Psoas muscle (tissue), 8 donors: ENCODE data around the gene TCF7L2. TPM values are rescaled to one million over a fixed set of nuclear protein-coding genes. Genes with fewer than 3 reads are reported as not detected.
A peak's percentile ranks its signal among the peaks of the same experiment; 100 is the strongest.

ENCODE experiments used
- ATAC-seq, 4 donors: fragments of 200-7000 bp; cut with Tn5 transposase; one replicate each; pipeline ENCODE4 v1.9.1; 2020; ENCODE audit warnings: moderate library complexity in 3 of 4, mild to moderate bottlenecking in 2 of 4
- DNase-seq, 2 donors: peaks; one replicate each; pipeline ENCODE4 v3.0.0-alpha.2; 2020
- H3K27ac ChIP-seq: fragments of 200-600 bp; one replicate; pipeline ENCODE4 v1.8.0; 2022
- H3K27me3 ChIP-seq, 3 donors: fragments of 200-600 bp in 1 of 3; one replicate each; pipeline versions ENCODE4 v1.6.1 to v1.8.0; 2013 to 2022; ENCODE audit warnings: low read length in 2 of 3, mild to moderate bottlenecking in 2 of 3, moderate library complexity in 1 of 3; ENCODE audit not compliant: insufficient read depth in 3 of 3
- H3K36me3 ChIP-seq, 2 donors: fragments of 200-600 bp in 1 of 2; one replicate each; pipeline versions ENCODE4 v1.6.1 to v1.8.0; 2013 to 2022; ENCODE audit warnings: low read depth in 1 of 2, mild to moderate bottlenecking in 1 of 2, moderate library complexity in 1 of 2; ENCODE audit not compliant: insufficient read depth in 1 of 2
- H3K4me1 ChIP-seq: fragments of 200-600 bp; one replicate; pipeline ENCODE4 v1.8.0; 2022
- H3K4me3 ChIP-seq: fragments of 200-600 bp; one replicate; pipeline ENCODE4 v1.8.0; 2022; ENCODE audit warnings: mild to moderate bottlenecking
- H3K9me3 ChIP-seq: fragments of 200-600 bp; one replicate; pipeline ENCODE4 v1.8.0; 2022
- WGBS, 3 donors: extraction: QIAGEN DNeasy Blood & Tissue Kit; methylation state at CpG; one replicate each; pipeline versions ENCODE4 v1.1.6 to v1.1.7; 2013; 5-methylcytosine and 5-hydroxymethylcytosine counted together
- intact Hi-C, 2 donors: fragments of 100-400 bp; cut with DNase I; formaldehyde crosslinking; loops; one replicate each; pipeline versions ENCODE4 v1.11.0 to v1.14.2; 2022
- polyA plus RNA-seq, 3 donors: library from polyadenylated mRNA; stranded (reverse); fragments of 200-250 nt; gene quantifications; one replicate each; pipeline ENCODE4 v1.2.3, GENCODE V29; 2013
- total RNA-seq, 4 donors: library from RNA; stranded (reverse); fragmentation: NEBNext Ultra II Directional in 2 of 4; extraction: Animal tissue kit (Norgen Biotek cat#: 25700) in 2 of 4; gene quantifications; one replicate each; pipeline versions ENCODE4 v1.2.1 to v1.2.4, GENCODE V29; 2021 to 2023
- TF ChIP-seq, protein P1 (sequence below): fragments of 200-600 bp; IDR thresholded peaks from one replicate; pipeline ENCODE4 v1.8.0; 2022; ENCODE audit warnings: antibody characterized with exemption
- donor health status: healthy with polysubstance abuse.
- donor health status: DM: no; HTN: no; CAD: no; lungs with moderate emphysema.
- donor health status: Bipolar disorder and iron deficiency.
- donor health status: healthy.
- donor health status: DM: yes; HTN: yes; CAD: no.
- donor health status: DM: no; HTN: no; CAD: no.
- donor health status: DM: no; HTN: no; CAD: no.
- donor health status: DM: yes; HTN: yes; CAD: no.

Gene TCF7L2
- total and polyA plus RNA-seq, 7 donors, result 1.8 to 8.5 (median 4.3) TPM

DNA sequence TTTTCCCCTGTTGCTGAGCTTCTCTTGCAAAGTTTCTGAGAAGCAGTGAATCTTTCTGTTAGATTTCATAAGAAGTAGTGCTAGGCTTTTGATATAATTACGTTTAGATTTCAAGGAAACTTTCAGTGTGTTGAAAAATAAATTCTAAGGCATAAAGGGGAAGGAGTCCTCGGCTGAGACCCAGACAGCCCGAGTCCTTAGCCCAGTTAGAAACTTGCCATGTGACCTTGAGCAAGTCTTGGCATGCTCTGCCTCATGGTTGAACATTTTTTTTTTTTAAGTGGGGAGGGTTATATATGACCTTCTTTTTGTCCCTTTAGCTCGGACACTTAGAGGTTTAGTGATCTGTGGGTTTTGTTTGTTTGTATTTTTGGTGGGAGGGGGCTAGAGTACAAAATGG lies 117.5 kb downstream of the TCF7L2 start:
- peaks cover 11% of the 10 kb centered on the region for H3K4me1 ChIP-seq
- no peaks in the 10 kb centered on the region for H3K27me3 ChIP-seq
- no peak overlapping the region for H3K27ac ChIP-seq
- TF ChIP-seq, protein P1, sequence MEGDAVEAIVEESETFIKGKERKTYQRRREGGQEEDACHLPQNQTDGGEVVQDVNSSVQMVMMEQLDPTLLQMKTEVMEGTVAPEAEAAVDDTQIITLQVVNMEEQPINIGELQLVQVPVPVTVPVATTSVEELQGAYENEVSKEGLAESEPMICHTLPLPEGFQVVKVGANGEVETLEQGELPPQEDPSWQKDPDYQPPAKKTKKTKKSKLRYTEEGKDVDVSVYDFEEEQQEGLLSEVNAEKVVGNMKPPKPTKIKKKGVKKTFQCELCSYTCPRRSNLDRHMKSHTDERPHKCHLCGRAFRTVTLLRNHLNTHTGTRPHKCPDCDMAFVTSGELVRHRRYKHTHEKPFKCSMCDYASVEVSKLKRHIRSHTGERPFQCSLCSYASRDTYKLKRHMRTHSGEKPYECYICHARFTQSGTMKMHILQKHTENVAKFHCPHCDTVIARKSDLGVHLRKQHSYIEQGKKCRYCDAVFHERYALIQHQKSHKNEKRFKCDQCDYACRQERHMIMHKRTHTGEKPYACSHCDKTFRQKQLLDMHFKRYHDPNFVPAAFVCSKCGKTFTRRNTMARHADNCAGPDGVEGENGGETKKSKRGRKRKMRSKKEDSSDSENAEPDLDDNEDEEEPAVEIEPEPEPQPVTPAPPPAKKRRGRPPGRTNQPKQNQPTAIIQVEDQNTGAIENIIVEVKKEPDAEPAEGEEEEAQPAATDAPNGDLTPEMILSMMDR, result no peak
- H3K9me3 ChIP-seq, result no peaks in the 10 kb centered on the region
- H3K36me3 ChIP-seq, result no peaks in the 10 kb centered on the region
- intact Hi-C loops, result no loop called here
- WGBS, 3 donors, result 60 to 65% (median 62%) methylated on average over 4 of the region's 4 CpGs
- ATAC-seq (no peak), DNase-seq (no peak)
- H3K4me3 ChIP-seq, result no peak overlapping the region

DNA sequence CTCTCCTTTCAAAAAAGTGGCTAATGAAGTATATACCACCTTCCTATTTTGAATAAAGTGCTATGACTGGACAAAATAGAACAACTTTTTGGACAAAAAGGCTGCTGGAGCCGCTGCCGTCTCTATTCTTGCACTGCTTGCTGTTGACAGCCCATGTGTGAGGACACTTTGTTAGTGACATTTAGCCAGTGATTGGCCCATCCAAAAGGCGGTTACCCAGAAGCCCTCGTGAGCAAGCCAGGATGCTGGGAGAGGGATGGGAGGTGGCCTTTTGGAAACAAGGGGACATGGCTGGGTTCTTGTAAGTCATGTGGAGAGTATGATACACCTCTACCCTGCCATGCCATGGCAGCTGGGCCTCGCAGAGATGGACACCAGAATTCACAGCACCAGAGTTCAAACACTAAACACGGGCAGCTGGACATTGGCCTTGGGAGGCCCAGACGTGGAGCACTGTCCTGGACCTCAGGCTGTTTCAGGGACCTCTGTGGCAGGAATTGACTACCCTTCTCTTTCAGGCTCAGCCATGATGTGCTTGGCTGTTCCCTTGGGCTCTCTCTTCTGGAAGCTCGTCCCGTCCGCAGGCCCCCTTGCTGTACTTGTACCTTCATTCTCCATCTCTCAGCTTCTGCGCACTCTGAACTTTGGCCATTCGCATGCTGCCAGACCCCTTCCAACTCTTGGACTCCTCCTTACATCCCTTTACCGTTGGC lies 118.3 kb downstream of the TCF7L2 start:
- H3K4me3 ChIP-seq, result no peak overlapping the region
- intact Hi-C loops, result no loop called here
- TF ChIP-seq, protein P1, result no peak
- 93 to 95% (median 94%) methylated on average over 13 of the region's 13 CpGs for WGBS, 3 donors
- no peaks in the 10 kb centered on the region for H3K9me3 ChIP-seq
- H3K27ac ChIP-seq, result no peak overlapping the region
- H3K27me3 ChIP-seq, result no peaks in the 10 kb centered on the region
- H3K36me3 ChIP-seq, result no peaks in the 10 kb centered on the region
- no peak for ATAC-seq
- DNase-seq, result no peak
- peaks cover 11% of the 10 kb centered on the region for H3K4me1 ChIP-seq

DNA sequence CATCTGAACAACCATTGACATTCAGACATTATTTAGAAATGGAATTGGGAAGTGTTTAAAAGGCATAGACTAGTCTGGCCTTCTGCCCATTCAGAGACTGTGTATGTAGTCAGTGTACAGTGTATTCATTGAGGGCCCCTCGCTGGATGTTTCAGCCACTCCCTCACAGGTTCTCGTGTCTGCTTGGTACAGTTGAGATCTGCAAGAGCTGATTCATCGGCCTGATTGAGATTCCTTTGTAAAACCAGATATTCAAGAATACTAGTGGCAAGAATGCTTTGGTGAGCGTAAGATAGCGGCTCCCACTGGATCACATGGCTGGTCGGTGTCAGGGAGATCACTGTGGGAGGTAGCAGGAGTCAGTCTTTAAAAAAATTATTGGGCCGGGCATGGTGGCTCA lies 119.5 kb downstream of the TCF7L2 start:
- intact Hi-C loops, result no loop called here
- Histone ChIP-seq H3K36me3 (no peaks in the 10 kb centered on the region), H3K27me3 (no peaks in the 10 kb centered on the region), H3K4me3 (no peak overlapping the region), H3K9me3 (no peaks in the 10 kb centered on the region), H3K4me1 (peaks cover 11% of the 10 kb centered on the region), H3K27ac (no peak overlapping the region)
- 95 to 97% (median 96%) methylated on average over 7 of the region's 7 CpGs for WGBS, 3 donors
- no peak for ATAC-seq
- TF ChIP-seq, protein P1, result no peak
- no peak for DNase-seq

DNA sequence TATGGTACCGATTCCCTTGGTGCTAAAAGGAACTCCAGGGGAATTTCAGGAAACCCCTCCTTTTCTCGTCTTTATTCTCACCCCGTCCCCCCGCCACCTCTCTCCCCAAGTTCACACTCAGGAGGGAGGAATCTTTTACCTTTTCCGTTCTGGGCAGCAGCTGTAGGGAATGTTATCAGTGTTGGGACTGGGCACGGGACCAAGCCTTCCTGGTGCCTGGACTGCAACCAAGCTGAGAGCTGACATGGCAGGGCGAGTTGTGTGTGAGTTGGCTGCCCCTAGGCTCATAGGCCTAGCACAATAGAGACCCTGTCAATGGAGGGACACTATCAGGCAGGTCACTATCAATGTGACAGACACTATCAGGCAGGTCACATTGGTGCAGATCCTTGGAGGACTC lies 121.4 kb downstream of the TCF7L2 start:
- DNase-seq (peak in 1 of 2 donors; percentile 23), ATAC-seq (peak in 3 of 4 donors; percentile 28 to 58 (median 43))
- 40 to 67% (median 57%) methylated on average over 7 of the region's 7 CpGs for WGBS, 3 donors
- Histone ChIP-seq H3K4me3 (no peak overlapping the region), H3K9me3 (no peaks in the 10 kb centered on the region), H3K27ac (no peak overlapping the region), H3K36me3 (no peaks in the 10 kb centered on the region), H3K27me3 (no peaks in the 10 kb centered on the region), H3K4me1 (peaks cover 11% of the 10 kb centered on the region)
- TF ChIP-seq, protein P1, result no peak
- intact Hi-C loops, result no loop called here
